Transverse colon (tissue), 3 donors: ENCODE data around the gene RABGAP1L.

Source experiments
- POLR2A ChIP-seq: fragments of 450-650 bp; IDR thresholded peaks from one replicate; pipeline ENCODE4 v1.6.1; 2016; ENCODE audit warnings: antibody characterized with exemption, mild to moderate bottlenecking, moderate library complexity
- TF ChIP-seq, protein P1 (sequence below), 5 experiments: fragments of 200-600 bp in 3 of 5; fragments of 450-650 bp in 2 of 5; sonication (generic) in 3 of 5; IDR thresholded peaks; 1 replicate in 2 of 5; 2 replicates in 3 of 5; pipeline ENCODE4 v1.5.1; 2016 to 2017; ENCODE audit warnings: antibody characterized with exemption in 5 of 5, inconsistent platforms in 3 of 5, mild to moderate bottlenecking in 2 of 5, moderate library complexity in 1 of 5

DNA sequence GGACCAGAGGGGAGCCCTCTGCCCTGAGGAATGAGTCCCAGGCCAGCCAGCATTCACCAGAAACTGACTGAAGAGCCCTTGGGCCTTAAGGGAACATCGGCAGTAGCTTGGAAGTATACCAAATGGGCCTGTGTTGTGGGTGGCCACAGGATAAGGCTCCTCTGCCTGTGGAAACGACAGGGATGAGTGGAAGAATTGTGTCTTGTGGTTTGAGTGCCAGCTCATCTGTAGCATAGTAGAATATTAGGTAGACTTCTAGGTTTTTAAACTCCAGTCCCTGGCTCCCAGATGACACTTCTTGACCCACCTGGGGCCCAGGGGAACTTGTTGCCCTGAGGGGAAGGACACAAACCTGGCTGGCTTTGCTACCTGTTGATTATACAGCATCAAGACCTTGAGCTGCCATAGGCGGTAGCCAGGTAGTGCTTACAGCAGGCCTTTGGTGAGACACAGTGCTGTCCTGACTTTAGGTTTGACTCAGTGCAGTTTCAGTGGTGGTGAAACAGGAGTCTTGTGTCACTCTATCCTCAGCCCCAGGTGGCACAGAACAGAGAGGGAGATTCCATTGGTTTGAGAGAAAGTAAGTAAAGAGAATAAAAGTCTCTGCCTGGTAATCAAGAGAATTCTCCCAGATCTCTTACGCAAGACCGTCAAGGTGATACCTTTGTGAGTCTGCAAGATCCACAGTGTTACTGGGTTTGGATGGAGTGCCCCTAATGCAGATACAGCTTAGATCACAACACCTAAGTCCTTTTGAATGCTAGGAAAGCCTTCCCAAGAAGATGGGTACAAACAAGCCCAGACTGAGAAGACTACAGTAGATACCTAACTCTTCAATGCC, 50.2 kb downstream of the RABGAP1L start:
- TF ChIP-seq, protein P1, sequence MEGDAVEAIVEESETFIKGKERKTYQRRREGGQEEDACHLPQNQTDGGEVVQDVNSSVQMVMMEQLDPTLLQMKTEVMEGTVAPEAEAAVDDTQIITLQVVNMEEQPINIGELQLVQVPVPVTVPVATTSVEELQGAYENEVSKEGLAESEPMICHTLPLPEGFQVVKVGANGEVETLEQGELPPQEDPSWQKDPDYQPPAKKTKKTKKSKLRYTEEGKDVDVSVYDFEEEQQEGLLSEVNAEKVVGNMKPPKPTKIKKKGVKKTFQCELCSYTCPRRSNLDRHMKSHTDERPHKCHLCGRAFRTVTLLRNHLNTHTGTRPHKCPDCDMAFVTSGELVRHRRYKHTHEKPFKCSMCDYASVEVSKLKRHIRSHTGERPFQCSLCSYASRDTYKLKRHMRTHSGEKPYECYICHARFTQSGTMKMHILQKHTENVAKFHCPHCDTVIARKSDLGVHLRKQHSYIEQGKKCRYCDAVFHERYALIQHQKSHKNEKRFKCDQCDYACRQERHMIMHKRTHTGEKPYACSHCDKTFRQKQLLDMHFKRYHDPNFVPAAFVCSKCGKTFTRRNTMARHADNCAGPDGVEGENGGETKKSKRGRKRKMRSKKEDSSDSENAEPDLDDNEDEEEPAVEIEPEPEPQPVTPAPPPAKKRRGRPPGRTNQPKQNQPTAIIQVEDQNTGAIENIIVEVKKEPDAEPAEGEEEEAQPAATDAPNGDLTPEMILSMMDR (IDR thresholded peaks at IDR 0.05): no peak
- TF ChIP-seq POLR2A: no peak
